AG09309 (cell line): ENCODE measurements around the gene CEMIP2.

Experiments
- DNase-seq: peaks from one replicate; pipeline ENCODE4 v3.0.0-alpha.2; 2010; ENCODE audit warnings: low read depth
- H3K4me3 ChIP-seq: 2 replicates; pipeline ENCODE4 v1.5.1; 2011; ENCODE audit warnings: mild to moderate bottlenecking, low read depth, low read length, moderate library complexity; ENCODE audit not compliant: control insufficient read depth
- CTCF ChIP-seq: IDR thresholded peaks from 2 replicates; pipeline ENCODE4 v1.5.1; 2011; ENCODE audit warnings: mild to moderate bottlenecking, low read depth, low read length, inconsistent platforms; ENCODE audit not compliant: insufficient read depth, control insufficient read depth; ENCODE audit errors: missing control alignments

CEMIP2 gene

GRCh38 chr9:71767163-71767775 is 1.0 kb downstream of the CEMIP2 start:
- no peak for DNase-seq
- no peak for TF ChIP-seq CTCF
- H3K4me3 ChIP-seq, result peak overlapping the region; percentile 97

- no peak for TF ChIP-seq CTCF
- H3K4me3 ChIP-seq, result peak overlapping the region; percentile 97
- no peak for DNase-seq
Observed at GRCh38 chr9:71766663-71767062, 1.6 kb downstream of the CEMIP2 start.

- H3K4me3 ChIP-seq, result peak overlapping the region; percentile 26
- DNase-seq, result no peak
- TF ChIP-seq CTCF, result no peak
Observed at GRCh38 chr9:71765693-71766092, 2.6 kb downstream of the CEMIP2 start.

GRCh38 chr9:71764891-71765290 is 3.4 kb downstream of the CEMIP2 start:
- H3K4me3 ChIP-seq, result peak overlapping the region; percentile 11
- DNase-seq, result no peak
- TF ChIP-seq CTCF, result no peak

GRCh38 chr9:71764463-71764862 is 3.9 kb downstream of the CEMIP2 start:
- no peak for TF ChIP-seq CTCF
- H3K4me3 ChIP-seq, result no peak overlapping the region
- DNase-seq, result no peak

GRCh38 chr9:71763832-71764231 is 4.5 kb downstream of the CEMIP2 start:
- TF ChIP-seq CTCF, result no peak
- H3K4me3 ChIP-seq, result no peak overlapping the region
- peak; percentile 63 for DNase-seq
